AG08396 (cell line): ENCODE results near the gene ARNT2.

Experiments used
- DNase-seq: peaks from one replicate; pipeline ENCODE4 v3.0.0; 2012; ENCODE audit warnings: low spot score, mixed read lengths

Gene ARNT2

GRCh38 chr15:80576519-80577090 lies 172.4 kb downstream of the ARNT2 start:
- DNase-seq: no peak

GRCh38 chr15:80577552-80578205 lies 173.5 kb downstream of the ARNT2 start:
- DNase-seq: no peak

DNA sequence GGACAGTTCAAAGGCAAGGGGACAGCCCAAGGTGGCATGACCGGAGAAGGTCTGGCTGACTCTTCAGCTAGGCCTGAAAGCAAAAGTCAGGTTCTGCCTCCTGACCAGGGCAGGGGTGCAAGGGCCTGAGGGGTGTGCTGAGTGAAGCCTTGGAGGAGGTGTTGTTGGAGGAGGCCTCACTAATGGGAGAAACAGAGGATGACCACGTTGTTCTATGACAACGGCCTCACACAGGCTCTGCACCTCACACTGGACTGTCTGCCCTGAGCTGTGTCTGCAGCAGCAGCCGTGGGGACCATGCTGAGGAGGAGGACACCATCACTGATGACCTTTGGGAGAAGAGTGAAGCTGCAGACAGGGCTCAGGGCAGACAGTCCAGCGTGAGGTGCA lies 174.0 kb downstream of the ARNT2 start:
- DNase-seq: no peak

- no peak for DNase-seq
These were observed 174.7 kb downstream of the ARNT2 start for GRCh38 chr15:80578871-80579270.

GRCh38 chr15:80579611-80580010 lies 175.4 kb downstream of the ARNT2 start:
- no peak for DNase-seq

- DNase-seq: no peak
These were observed 175.9 kb downstream of the ARNT2 start for GRCh38 chr15:80580106-80580505.

DNA sequence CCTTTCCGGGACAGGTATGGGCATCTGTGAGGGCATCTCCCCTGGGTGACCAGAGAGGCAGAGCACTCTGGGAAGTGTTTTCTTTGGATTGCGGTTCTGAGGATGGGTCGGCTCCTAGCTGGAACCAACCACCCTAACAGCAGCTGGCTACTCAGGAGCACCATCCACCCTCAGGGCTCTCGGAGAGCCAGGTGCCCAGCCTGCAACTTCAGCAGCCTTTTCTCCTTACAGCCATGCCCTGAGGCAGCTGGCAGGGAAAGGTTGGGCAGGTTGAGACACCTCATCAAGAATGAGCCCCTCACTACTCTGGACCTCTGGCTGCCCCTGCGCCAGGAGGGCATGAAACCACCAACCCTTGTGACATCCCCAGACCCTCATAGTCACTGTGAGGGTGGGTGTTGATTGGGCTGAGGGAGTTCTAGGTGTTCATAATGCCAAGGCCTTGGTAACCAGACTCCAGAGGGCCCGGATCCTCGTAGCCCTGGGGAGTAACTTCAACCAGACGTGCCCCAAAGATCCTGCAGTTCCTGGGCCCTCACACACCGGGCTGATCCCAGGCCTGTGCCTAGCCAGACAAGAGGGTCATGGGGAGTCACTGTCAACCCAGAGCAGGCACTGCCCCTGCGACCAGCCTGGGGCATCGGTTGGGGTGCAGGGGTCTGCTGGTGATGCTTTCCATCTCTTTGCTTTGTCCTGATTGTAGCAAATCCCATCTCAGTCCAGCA lies 176.5 kb downstream of the ARNT2 start:
- DNase-seq: no peak

GRCh38 chr15:80581976-80582375 lies 177.8 kb downstream of the ARNT2 start:
- no peak for DNase-seq

- DNase-seq: no peak
These were observed 178.7 kb downstream of the ARNT2 start for GRCh38 chr15:80582816-80583423.

- no peak for DNase-seq
These were observed 180.4 kb downstream of the ARNT2 start for GRCh38 chr15:80584561-80584964.

DNA sequence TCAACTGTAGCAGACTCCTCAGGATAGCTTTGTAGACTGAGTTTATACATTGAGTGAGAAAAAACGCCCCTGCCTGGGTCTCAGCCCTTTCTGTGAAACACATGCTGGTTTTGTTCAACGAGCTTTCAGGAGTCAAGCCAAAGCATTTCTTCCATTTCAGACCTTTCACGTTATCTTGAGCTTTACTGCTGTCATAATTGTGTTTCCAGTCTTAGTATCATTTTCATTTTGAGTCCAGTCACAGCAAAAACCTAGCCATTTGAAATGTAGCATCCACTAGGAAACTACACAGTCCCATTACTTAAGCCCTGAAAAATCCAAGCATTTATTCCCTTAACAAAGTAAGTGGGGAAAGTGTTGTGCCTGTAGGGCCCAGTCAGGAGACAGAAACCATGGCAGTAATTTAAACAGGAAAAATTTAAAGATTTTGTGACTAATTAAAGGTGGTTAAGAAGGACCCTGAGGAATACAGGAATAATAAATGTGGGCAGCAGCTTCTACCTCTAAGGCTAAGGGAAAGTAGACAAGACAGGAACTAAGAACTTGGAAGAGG lies 180.9 kb downstream of the ARNT2 start:
- DNase-seq: no peak

- no peak for DNase-seq
These were observed 181.4 kb downstream of the ARNT2 start for GRCh38 chr15:80585544-80586018.

DNA sequence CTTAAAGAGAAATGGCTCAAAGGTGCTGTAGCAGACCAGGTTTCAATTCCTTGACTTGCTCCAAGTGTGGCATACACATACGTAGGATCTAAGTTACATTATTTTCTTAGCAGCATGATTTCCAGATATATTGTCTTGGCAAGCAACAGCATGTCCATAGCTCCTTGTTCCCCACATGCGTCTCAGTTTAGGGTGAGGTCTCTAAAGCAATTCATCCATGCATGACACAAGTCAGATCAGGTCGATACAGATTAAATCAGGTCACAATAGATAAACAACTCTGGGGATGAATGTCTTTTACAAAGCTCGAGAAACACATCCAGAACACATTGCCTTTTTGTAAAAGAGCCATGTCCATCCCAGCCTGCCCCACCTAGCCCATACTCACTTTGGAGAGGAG lies 182.0 kb downstream of the ARNT2 start:
- no peak for DNase-seq

- DNase-seq: no peak
These were observed 182.8 kb downstream of the ARNT2 start for GRCh38 chr15:80587007-80587406.

DNA sequence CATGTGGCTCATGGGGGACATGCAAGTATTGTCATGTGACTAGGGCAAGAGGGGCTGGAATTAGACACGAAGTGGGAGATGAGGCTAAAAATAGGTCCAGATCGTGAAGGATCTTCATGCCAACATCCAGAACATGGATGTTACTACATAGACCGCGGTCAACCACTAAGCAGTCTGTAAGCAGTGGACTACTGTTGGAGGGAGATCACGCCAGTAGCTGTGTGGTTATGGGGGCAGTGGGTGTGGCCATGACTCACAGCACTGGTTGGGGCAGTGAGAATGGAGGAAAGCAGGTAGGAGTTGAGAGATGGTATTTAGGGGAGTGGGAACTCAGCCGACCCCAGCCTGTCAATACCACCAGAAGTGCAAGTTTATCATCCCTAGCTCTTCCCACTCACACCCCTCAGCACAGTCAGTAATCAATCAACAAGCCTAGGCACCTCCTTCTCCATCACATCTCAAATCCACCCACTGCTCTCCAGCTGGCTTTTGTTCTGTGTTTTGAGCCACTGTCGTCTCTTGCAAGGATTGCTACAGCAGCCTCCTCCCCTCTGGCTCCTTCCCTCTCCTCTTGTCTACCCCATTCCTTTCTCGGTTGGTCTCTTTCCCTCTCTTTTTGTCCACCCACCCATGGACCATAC lies 183.8 kb downstream of the ARNT2 start:
- no peak for DNase-seq

DNA sequence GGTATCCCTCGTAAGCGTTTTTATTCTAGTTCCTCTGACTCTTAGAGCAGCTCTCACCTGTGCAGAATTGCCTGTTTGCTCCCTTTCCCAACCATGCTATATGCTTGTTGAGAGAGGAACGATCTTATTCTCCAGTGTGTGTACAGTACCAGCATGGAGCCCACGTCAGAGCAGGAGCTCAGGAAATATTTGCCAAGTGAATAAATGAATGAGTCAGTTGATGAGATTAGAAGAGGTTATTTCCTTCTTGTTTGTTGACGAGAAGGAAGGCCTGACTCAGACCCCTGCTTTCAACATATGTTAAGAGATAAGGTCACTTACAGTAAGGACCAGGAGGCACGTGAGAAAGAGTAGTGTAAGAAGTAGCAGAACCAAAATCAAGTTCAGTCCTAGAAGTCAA lies 184.6 kb downstream of the ARNT2 start:
- DNase-seq: peak; percentile 86

DNA sequence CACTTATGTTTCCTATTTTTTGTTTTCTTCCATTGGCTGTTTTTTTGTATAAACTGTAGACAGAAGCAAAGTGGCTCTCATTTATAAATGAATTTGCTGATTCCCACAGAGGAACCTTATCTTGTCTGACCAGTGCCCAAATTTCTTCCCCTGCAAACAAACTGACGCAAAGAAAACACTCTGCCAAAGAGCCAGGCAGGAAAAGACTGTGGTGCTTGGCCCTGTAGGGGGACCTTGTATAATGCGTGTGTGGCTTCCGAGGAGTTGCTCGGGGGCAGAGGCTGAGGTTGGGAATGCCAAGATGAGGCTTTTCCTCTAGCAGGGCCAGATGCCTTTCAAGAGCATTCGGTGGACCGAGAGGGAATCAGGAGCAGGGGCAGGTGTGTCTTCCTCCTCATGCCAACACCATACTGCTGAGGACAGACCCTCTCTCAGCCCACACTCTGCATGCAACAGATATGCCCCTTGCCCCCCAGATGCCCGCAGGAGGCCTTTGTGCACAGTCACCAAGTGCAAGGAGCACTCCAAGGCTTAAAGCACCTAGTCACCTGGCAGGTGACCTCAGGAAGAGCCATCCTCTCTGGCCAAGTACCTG lies 186.7 kb downstream of the ARNT2 start:
- no peak for DNase-seq

DNA sequence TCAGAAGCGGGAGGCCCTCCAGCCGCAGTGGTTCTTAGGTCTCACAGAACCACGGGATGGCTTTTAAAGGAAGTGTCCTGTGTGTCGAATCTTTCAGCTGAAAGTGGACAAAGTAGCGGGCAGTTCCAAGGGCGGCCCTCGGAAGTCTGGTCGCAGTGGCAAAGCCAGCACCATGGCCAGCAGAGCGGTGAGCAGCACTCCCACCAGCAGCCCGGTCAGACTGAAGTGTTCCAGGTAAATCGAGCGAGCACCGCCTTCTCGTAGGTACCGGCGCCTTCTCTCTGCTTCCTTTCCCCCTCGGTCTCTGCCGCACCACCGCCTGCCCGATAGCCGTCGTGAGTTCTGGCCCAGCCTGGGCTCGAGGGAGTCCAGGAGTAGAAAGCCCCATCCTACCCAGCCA lies 187.3 kb downstream of the ARNT2 start:
- DNase-seq: no peak

GRCh38 chr15:80591938-80592825 lies 188.0 kb downstream of the ARNT2 start:
- DNase-seq: no peak

GRCh38 chr15:80593486-80594030 lies 189.4 kb downstream of the ARNT2 start:
- DNase-seq: no peak
